Measurements from ENCODE around the gene SSBP2. TPM values are rescaled to one million over a fixed set of nuclear protein-coding genes. Genes with fewer than 3 reads are reported as not detected.

SSBP2 gene
- total RNA-seq, 2 experiments from 2014 or later = 11.7 to 12.9 TPM

DNA sequence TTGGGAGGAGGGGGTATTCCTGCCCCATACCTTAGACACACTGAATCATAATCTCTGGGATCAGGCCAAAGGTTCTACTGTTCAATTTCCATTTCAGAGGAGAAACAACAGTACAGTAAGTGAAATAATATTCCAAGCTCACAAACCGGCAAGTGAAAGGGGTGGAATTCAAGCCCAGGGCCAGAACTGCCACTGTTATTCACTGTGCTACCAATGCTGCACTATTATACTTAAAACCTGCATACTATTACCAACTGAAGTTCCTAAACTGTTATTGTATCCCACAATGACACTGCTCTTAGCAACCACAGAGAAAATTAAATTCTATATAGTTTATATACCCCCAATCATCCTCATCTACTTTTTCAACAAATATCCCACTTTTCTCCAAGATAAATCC, 24.6 kb downstream of the SSBP2 start:
- DNase-seq = no peak
- Mint-ChIP-seq H3K27me3 (no peaks in the 10 kb centered on the region), H3K4me3 (no peak overlapping the region), H3K4me1 (ENCODE audit: low read depth) (peaks cover 32% of the 10 kb centered on the region), H3K27ac (no peak overlapping the region), H3K36me3 (ENCODE audit: low read depth) (no peaks in the 10 kb centered on the region), H3K9me3 (no peaks in the 10 kb centered on the region)
- TF ChIP-seq, protein P1, sequence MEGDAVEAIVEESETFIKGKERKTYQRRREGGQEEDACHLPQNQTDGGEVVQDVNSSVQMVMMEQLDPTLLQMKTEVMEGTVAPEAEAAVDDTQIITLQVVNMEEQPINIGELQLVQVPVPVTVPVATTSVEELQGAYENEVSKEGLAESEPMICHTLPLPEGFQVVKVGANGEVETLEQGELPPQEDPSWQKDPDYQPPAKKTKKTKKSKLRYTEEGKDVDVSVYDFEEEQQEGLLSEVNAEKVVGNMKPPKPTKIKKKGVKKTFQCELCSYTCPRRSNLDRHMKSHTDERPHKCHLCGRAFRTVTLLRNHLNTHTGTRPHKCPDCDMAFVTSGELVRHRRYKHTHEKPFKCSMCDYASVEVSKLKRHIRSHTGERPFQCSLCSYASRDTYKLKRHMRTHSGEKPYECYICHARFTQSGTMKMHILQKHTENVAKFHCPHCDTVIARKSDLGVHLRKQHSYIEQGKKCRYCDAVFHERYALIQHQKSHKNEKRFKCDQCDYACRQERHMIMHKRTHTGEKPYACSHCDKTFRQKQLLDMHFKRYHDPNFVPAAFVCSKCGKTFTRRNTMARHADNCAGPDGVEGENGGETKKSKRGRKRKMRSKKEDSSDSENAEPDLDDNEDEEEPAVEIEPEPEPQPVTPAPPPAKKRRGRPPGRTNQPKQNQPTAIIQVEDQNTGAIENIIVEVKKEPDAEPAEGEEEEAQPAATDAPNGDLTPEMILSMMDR (IDR thresholded peaks at IDR 0.05) = no peak
- ChIA-PET POLR2A (interaction anchor here (0.7 kb wide), 1 partner anchor 18 kb away, joined by 3 read pairs; no protein-coding TSS in a partner anchor), CTCF (no interaction called here)
- ATAC-seq = no peak
- intact Hi-C loops (cut with micrococcal nuclease) = no loop called here

DNA sequence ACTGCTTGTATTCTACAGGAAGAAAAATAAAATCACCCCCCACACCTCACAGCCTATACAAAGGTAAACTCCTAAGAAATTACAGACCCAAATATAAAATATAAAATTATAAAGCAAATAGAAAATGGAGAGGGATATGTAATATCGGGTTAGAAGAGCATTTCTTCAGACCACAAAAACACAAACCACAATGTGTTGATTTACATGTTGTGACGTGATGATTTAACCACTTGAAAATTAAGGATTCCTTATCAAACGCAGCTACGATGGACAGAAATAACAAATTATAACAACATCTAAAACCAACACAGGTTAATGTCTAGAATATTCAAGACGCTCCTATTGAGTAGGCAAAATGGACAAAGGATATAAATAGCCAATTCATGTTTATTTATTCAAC, 26.3 kb downstream of the SSBP2 start:
- ChIA-PET POLR2A (no interaction called here), CTCF (interaction anchor here (0.6 kb wide), 1 partner anchor 53 kb away, joined by 3 read pairs; no protein-coding TSS in a partner anchor)
- Mint-ChIP-seq H3K27ac (no peak overlapping the region), H3K9me3 (no peaks in the 10 kb centered on the region), H3K4me1 (ENCODE audit: low read depth) (peaks cover 44% of the 10 kb centered on the region), H3K36me3 (ENCODE audit: low read depth) (no peaks in the 10 kb centered on the region), H3K27me3 (no peaks in the 10 kb centered on the region), H3K4me3 (no peak overlapping the region)
- intact Hi-C loops (cut with micrococcal nuclease) = no loop called here
- TF ChIP-seq, protein P1 (IDR thresholded peaks at IDR 0.05) = no peak
- ATAC-seq (no peak), DNase-seq (no peak)

DNA sequence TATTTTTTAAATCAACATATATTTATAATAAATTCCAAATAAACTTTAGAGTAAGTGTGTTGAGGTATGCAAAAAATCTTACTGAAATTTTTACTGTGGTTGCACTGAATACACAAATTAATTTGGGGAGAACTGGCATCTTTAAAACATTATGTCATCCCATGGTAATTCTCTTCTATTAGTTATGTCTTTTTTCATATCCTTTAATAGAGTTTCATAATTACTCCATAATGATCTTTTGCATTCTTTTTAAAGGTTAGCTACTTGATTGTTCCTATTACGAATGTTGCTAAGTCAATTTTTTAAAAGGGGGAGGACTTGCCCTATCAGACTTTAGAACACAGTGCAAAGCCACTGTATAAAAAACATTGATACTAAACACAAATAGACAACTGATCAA, 26.8 kb downstream of the SSBP2 start:
- intact Hi-C loops (cut with micrococcal nuclease) = no loop called here
- Mint-ChIP-seq H3K36me3 (ENCODE audit: low read depth) (no peaks in the 10 kb centered on the region), H3K4me3 (no peak overlapping the region), H3K4me1 (ENCODE audit: low read depth) (peaks cover 47% of the 10 kb centered on the region), H3K27ac (no peak overlapping the region), H3K27me3 (no peaks in the 10 kb centered on the region), H3K9me3 (no peaks in the 10 kb centered on the region)
- TF ChIP-seq, protein P1 (IDR thresholded peaks at IDR 0.05) = no peak
- CTCF ChIA-PET = interaction anchor here (0.6 kb wide), 1 partner anchor 54 kb away, joined by 3 read pairs; no protein-coding TSS in a partner anchor
- POLR2A ChIA-PET = no interaction called here
- DNase-seq (no peak), ATAC-seq (no peak)

DNA sequence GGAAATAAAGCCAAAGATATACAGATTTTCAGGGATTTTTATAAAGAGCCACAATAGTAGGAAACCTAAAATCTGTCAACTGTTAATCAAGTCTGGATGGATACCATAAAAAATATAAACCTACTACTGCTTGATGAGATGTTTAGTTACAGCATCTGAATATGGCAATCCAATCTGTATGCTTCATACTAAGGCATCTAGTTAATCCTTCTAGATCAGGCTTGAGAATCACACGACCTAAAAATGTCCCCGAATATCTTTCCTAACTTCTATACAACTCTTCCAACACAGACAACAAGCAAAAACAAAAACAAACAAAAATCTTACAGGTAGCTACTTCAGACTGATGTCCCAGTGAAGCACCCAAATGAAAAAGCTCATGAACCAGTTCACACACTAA, 29.8 kb downstream of the SSBP2 start:
- TF ChIP-seq, protein P1 (IDR thresholded peaks at IDR 0.05) = no peak
- CTCF ChIA-PET = no interaction called here
- Mint-ChIP-seq H3K4me1 (ENCODE audit: low read depth) (peaks cover 57% of the 10 kb centered on the region), H3K9me3 (no peaks in the 10 kb centered on the region), H3K27me3 (no peaks in the 10 kb centered on the region), H3K27ac (peak overlapping the region; percentile 9), H3K36me3 (ENCODE audit: low read depth) (no peaks in the 10 kb centered on the region), H3K4me3 (no peak overlapping the region)
- ATAC-seq (no peak), DNase-seq (no peak)
- intact Hi-C loops (cut with micrococcal nuclease) = no loop called here
- POLR2A ChIA-PET = no interaction called here

DNA sequence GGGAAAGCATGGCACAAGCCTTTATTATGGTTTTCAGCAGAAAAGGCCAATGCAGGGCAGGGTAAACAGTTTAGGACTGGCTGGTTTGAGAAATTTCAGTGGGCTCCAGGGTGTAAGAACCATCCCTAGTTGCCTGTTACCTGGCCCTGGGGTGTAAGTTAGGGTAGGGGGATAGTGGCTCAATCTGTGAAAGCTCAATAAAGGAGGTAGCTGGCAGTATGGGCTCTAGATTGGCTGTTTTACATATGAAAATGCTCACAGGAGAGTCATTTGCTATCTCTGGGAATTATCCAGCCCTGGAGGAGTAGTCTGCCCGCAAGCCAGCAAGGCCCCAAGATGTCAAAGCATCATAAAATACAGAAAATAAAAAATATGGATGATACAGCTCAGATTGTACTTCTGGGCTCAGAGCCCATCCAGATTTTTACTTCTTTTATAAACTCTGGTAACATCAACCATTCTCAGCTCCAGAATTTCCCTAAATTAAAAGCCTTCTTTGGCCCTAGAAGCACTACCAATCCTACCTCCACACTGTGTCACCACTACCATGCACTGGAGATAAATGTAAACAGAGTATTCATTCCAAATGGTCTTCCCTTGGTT, 31.1 kb downstream of the SSBP2 start:
- ATAC-seq (no peak), DNase-seq (no peak)
- Mint-ChIP-seq H3K27me3 (no peaks in the 10 kb centered on the region), H3K9me3 (no peaks in the 10 kb centered on the region), H3K36me3 (ENCODE audit: low read depth) (no peaks in the 10 kb centered on the region), H3K4me3 (no peak overlapping the region), H3K27ac (no peak overlapping the region), H3K4me1 (ENCODE audit: low read depth) (peaks cover 51% of the 10 kb centered on the region)
- ChIA-PET CTCF (no interaction called here), POLR2A (no interaction called here)
- TF ChIP-seq, protein P1 (IDR thresholded peaks at IDR 0.05) = no peak
- intact Hi-C loops (cut with micrococcal nuclease) = no loop called here
